Astrocyte (in vitro differentiated cells and primary cell): ENCODE data around the gene MAPK8IP3. TPM values are rescaled to one million over a fixed set of nuclear protein-coding genes. Genes with fewer than 3 reads are reported as not detected.
A peak's percentile ranks its signal among the peaks of the same experiment; 100 is the strongest.
"Not testable (repeated sequence)": the region's sequence is repeated elsewhere in the genome, so short reads cannot be mapped to it uniquely, and the experiment has no call there.

Experiments
- DNase-seq: peaks from one replicate; pipeline ENCODE4 v3.0.0-alpha.2; 2010; ENCODE audit warnings: low read depth
- FAIRE-seq: peaks from 2 replicates; lab custom pipeline; 2011; peaks lifted over from hg19 to GRCh38; lab: Jason Lieb, UNC
- H2AFZ ChIP-seq: 2 replicates; pipeline ENCODE4 v1.6.0; 2012; ENCODE audit warnings: low read depth, low read length, inconsistent platforms
- H3K27ac ChIP-seq: 2 replicates; pipeline ENCODE4 v1.5.1; 2011; ENCODE audit warnings: low read depth, low read length, inconsistent platforms
- H3K27me3 ChIP-seq: 2 replicates; pipeline ENCODE4 v1.6.0; 2011; ENCODE audit warnings: low read length, inconsistent platforms; ENCODE audit not compliant: insufficient read depth
- H3K36me3 ChIP-seq: 2 replicates; pipeline ENCODE4 v1.5.1; 2011; ENCODE audit warnings: low read length, inconsistent platforms; ENCODE audit not compliant: insufficient read depth
- H3K4me1 ChIP-seq: 2 replicates; pipeline ENCODE4 v1.5.1; 2011; ENCODE audit warnings: low read length, inconsistent platforms; ENCODE audit not compliant: insufficient read depth
- H3K4me2 ChIP-seq: 2 replicates; pipeline ENCODE4 v1.6.0; 2012; ENCODE audit warnings: low read length, inconsistent platforms
- H3K4me3 ChIP-seq: 2 replicates; pipeline ENCODE4 v1.5.1; 2011; ENCODE audit warnings: low read depth, mild to moderate bottlenecking, low read length, inconsistent platforms; ENCODE audit not compliant: insufficient read depth
- H3K79me2 ChIP-seq: 2 replicates; pipeline ENCODE4 v1.6.0; 2012; ENCODE audit warnings: mild to moderate bottlenecking, low read length, inconsistent platforms; ENCODE audit not compliant: insufficient read depth
- H3K9ac ChIP-seq: 2 replicates; pipeline ENCODE4 v1.6.0; 2012; ENCODE audit warnings: mild to moderate bottlenecking, low read length, inconsistent platforms
- H3K9me3 ChIP-seq: 2 replicates; pipeline ENCODE4 v1.5.1; 2012; ENCODE audit warnings: low read depth, mild to moderate bottlenecking, low read length, inconsistent platforms; ENCODE audit not compliant: insufficient read depth
- H4K20me1 ChIP-seq: 2 replicates; pipeline ENCODE4 v1.6.0; 2012; ENCODE audit warnings: low read length, inconsistent platforms; ENCODE audit not compliant: insufficient read depth
- H3K27ac Mint-ChIP-seq: one replicate; pipeline ENCODE4 v1.8.0; 2021; ENCODE audit warnings: mild to moderate bottlenecking, mixed read lengths; ENCODE audit not compliant: unreplicated experiment
- H3K27me3 Mint-ChIP-seq: one replicate; pipeline ENCODE4 v1.8.0; 2021; ENCODE audit warnings: low read depth, mixed read lengths; ENCODE audit not compliant: unreplicated experiment
- H3K36me3 Mint-ChIP-seq: one replicate; pipeline ENCODE4 v1.8.0; 2021; ENCODE audit warnings: low read depth, mixed read lengths; ENCODE audit not compliant: unreplicated experiment
- H3K4me1 Mint-ChIP-seq: one replicate; pipeline ENCODE4 v1.8.0; 2021; ENCODE audit warnings: low read depth, mixed read lengths; ENCODE audit not compliant: unreplicated experiment
- H3K4me3 Mint-ChIP-seq: one replicate; pipeline ENCODE4 v1.8.0; 2021; ENCODE audit warnings: mild to moderate bottlenecking, moderate library complexity, mixed read lengths; ENCODE audit not compliant: unreplicated experiment
- H3K9me3 Mint-ChIP-seq: one replicate; pipeline ENCODE4 v1.8.0; 2021; ENCODE audit warnings: mild to moderate bottlenecking, mixed read lengths; ENCODE audit not compliant: unreplicated experiment
- EZH2 ChIP-seq: IDR thresholded peaks from 2 replicates; pipeline ENCODE4 v1.6.1; 2012; ENCODE audit warnings: mild to moderate bottlenecking, low read length, inconsistent platforms; ENCODE audit not compliant: insufficient read depth
- total RNA-seq: library from RNA; stranded (reverse); gene quantifications from 2 replicates; pipeline ENCODE4 v1.2.1, GENCODE V29; 2021
- TF ChIP-seq, protein P1 (sequence below): IDR thresholded peaks from 2 replicates; pipeline ENCODE4 v1.5.1; 2011; ENCODE audit warnings: low read depth, mild to moderate bottlenecking, inconsistent platforms, low read length, moderate library complexity; ENCODE audit not compliant: insufficient read depth

MAPK8IP3 gene
- total RNA-seq, 1 donor from 2014 or later, result 92.4 TPM

DNA sequence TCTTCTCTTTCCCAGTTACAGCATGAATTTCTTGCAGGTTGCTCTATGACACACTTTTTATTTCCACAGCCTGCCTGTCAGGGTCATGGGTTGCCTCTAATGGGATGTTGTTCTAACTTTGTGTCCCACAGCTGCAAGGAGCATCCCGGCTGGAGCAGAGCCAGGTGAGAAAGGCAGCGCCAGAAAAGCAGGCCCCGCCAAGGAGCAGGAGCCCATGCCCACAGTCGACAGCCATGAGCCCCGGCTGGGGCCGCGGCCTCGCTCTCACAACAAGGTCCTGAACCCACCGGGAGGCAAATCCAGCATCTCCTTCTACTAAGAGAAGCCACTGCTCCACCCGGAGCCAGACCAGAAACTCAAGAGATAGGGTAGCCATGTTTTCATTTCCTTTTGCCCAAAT is 7.3 kb upstream of the MAPK8IP3 start:
- Histone ChIP-seq H3K9me3 (peaks cover 3% of the 10 kb centered on the region), H2AFZ (no peak overlapping the region), H3K4me2 (no peak overlapping the region), H3K36me3 (peaks cover 51% of the 10 kb centered on the region), H3K9ac (no peak overlapping the region), H3K4me1 (no peaks in the 10 kb centered on the region), H4K20me1 (peaks cover 13% of the 10 kb centered on the region), H3K4me3 (no peak overlapping the region), H3K27me3 (no peaks in the 10 kb centered on the region), H3K27ac (no peak overlapping the region), H3K79me2 (peaks cover 36% of the 10 kb centered on the region)
- DNase-seq (no peak), FAIRE-seq (no peak)
- peaks cover 50% of the 10 kb centered on the region for H3K36me3 Mint-ChIP-seq
- no peaks in the 10 kb centered on the region for H3K27me3 Mint-ChIP-seq
- no peak for TF ChIP-seq EZH2
- TF ChIP-seq, protein P1, sequence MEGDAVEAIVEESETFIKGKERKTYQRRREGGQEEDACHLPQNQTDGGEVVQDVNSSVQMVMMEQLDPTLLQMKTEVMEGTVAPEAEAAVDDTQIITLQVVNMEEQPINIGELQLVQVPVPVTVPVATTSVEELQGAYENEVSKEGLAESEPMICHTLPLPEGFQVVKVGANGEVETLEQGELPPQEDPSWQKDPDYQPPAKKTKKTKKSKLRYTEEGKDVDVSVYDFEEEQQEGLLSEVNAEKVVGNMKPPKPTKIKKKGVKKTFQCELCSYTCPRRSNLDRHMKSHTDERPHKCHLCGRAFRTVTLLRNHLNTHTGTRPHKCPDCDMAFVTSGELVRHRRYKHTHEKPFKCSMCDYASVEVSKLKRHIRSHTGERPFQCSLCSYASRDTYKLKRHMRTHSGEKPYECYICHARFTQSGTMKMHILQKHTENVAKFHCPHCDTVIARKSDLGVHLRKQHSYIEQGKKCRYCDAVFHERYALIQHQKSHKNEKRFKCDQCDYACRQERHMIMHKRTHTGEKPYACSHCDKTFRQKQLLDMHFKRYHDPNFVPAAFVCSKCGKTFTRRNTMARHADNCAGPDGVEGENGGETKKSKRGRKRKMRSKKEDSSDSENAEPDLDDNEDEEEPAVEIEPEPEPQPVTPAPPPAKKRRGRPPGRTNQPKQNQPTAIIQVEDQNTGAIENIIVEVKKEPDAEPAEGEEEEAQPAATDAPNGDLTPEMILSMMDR, result no peak
- peak overlapping the region; percentile 45 for H3K4me3 Mint-ChIP-seq
- H3K9me3 Mint-ChIP-seq, result peaks cover 1% of the 10 kb centered on the region
- peak overlapping the region; percentile 41 for H3K27ac Mint-ChIP-seq
- H3K4me1 Mint-ChIP-seq, result peaks cover 10% of the 10 kb centered on the region

DNA sequence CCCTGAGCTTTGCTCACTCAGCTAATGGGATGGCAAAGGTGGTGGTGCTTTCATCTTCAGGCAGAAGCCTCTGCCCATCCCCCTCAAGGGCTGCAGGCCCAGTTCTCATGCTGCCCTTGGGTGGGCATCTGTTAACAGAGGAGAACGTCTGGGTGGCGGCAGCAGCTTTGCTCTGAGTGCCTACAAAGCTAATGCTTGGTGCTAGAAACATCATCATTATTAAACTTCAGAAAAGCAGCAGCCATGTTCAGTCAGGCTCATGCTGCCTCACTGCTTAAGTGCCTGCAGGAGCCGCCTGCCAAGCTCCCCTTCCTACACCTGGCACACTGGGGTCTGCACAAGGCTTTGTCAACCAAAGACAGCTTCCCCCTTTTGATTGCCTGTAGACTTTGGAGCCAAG is 5.7 kb upstream of the MAPK8IP3 start:
- Mint-ChIP-seq H3K4me3 (no peak overlapping the region), H3K4me1 (peaks cover 10% of the 10 kb centered on the region), H3K27ac (no peak overlapping the region), H3K9me3 (peaks cover 1% of the 10 kb centered on the region), H3K27me3 (no peaks in the 10 kb centered on the region), H3K36me3 (peaks cover 41% of the 10 kb centered on the region)
- H3K79me2 ChIP-seq, result peaks cover 26% of the 10 kb centered on the region
- H4K20me1 ChIP-seq, result peaks cover 13% of the 10 kb centered on the region
- H3K4me1 ChIP-seq, result peaks cover 5% of the 10 kb centered on the region
- H3K27me3 ChIP-seq, result no peaks in the 10 kb centered on the region
- no peak overlapping the region for H2AFZ ChIP-seq
- FAIRE-seq, result no peak
- no peak overlapping the region for H3K27ac ChIP-seq
- no peak overlapping the region for H3K4me3 ChIP-seq
- no peak for DNase-seq
- peaks cover 40% of the 10 kb centered on the region for H3K36me3 ChIP-seq
- peaks cover 3% of the 10 kb centered on the region for H3K9me3 ChIP-seq
- no peak overlapping the region for H3K4me2 ChIP-seq
- no peak overlapping the region for H3K9ac ChIP-seq
- no peak for TF ChIP-seq EZH2
- TF ChIP-seq, protein P1, result no peak

DNA sequence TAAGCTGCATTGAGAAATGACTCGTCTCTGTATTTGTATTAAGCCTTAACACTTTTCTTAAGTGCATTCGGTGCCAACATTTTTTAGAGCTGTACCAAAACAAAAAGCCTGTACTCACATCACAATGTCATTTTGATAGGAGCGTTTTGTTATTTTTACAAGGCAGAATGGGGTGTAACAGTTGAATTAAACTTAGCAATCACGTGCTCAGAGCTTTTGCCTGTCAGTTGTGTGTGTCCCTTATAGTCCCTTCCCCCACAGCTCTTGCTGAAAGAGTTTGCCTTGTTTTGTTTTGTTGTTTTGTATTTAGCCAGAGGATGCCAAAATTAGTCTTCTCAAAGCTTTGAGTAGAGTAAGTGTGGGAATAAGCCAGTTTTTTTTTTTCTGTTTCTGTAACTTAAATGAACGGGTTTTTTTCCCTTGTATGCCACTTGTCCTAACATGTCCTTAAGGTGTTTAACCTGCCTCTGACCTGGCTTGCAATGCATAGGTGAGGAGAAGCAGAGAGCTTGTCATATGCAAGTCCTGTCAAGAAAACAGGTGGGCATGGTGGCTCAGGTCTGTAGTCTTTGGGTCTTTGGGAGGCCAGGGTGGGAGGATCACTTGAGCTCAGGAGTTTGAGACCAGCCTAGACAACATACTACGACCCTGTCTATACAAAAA is 4.6 kb upstream of the MAPK8IP3 start:
- Histone ChIP-seq H3K36me3 (peaks cover 40% of the 10 kb centered on the region), H4K20me1 (peaks cover 12% of the 10 kb centered on the region), H2AFZ (no peak overlapping the region), H3K27ac (no peak overlapping the region), H3K4me3 (no peak overlapping the region), H3K9me3 (peaks cover 3% of the 10 kb centered on the region), H3K4me2 (no peak overlapping the region), H3K27me3 (no peaks in the 10 kb centered on the region), H3K79me2 (peaks cover 19% of the 10 kb centered on the region), H3K4me1 (peaks cover 5% of the 10 kb centered on the region), H3K9ac (no peak overlapping the region)
- no peak overlapping the region for H3K4me3 Mint-ChIP-seq
- peak overlapping the region; percentile 80 for H3K27ac Mint-ChIP-seq
- TF ChIP-seq EZH2, result no peak
- TF ChIP-seq, protein P1, result no peak
- H3K4me1 Mint-ChIP-seq, result peaks cover 11% of the 10 kb centered on the region
- H3K9me3 Mint-ChIP-seq, result peaks cover 1% of the 10 kb centered on the region
- H3K27me3 Mint-ChIP-seq, result no peaks in the 10 kb centered on the region
- FAIRE-seq (no peak), DNase-seq (no peak)
- peaks cover 35% of the 10 kb centered on the region for H3K36me3 Mint-ChIP-seq

DNA sequence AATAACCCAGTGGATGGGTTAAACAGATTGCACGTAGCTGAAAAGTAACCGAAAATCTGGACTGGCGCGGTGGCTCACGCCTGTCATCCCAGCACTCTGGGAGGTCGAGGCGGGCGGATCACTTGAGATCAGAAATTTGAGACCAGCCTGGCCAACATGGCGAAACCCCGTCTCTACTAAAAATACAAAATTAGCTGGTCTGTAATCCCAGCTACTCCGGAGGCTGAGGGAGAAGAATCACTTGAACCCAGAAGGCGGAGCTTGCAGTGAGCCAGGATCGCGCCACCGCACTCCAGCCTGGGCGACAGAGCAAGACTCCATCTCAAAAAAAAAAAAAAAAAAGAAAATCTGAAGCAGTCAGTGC is 689 bp upstream of the MAPK8IP3 start:
- not testable (repeated sequence) for DNase-seq, H3K27me3 Mint-ChIP-seq, H3K9me3 ChIP-seq, H3K9me3 Mint-ChIP-seq, H3K27me3 ChIP-seq, FAIRE-seq
- H3K4me2 ChIP-seq, result peak overlapping the region; percentile 99
- Mint-ChIP-seq H3K4me1 (peaks cover 28% of the 10 kb centered on the region), H3K36me3 (peaks cover 10% of the 10 kb centered on the region), H3K27ac (peak overlapping the region; percentile 95), H3K4me3 (peak overlapping the region; percentile 99)
- peaks cover 27% of the 10 kb centered on the region for H3K4me1 ChIP-seq
- H3K27ac ChIP-seq, result peak overlapping the region; percentile 92
- H3K9ac ChIP-seq, result peak overlapping the region; percentile 98
- H3K4me3 ChIP-seq, result peak overlapping the region; percentile 91
- peaks cover 46% of the 10 kb centered on the region for H3K79me2 ChIP-seq
- peaks cover 34% of the 10 kb centered on the region for H4K20me1 ChIP-seq
- H3K36me3 ChIP-seq, result peaks cover 23% of the 10 kb centered on the region
- peak overlapping the region; percentile 98 for H2AFZ ChIP-seq
